Muscle layer of colon (tissue), 2 donors: ENCODE measurements around the gene RAB8B.

Experiments
- H3K27ac ChIP-seq: one replicate; pipeline ENCODE4 v1.7.0; 2013; ENCODE audit warnings: low read depth, mild to moderate bottlenecking, low read length, moderate library complexity
- H3K27me3 ChIP-seq, 2 donors: one replicate each; pipeline ENCODE4 v1.7.0; 2013; ENCODE audit warnings: low read length in 2 of 2, mild to moderate bottlenecking in 2 of 2; ENCODE audit not compliant: insufficient read depth in 2 of 2, control insufficient read depth in 1 of 2
- H3K36me3 ChIP-seq: one replicate; pipeline ENCODE4 v1.7.0; 2013; ENCODE audit warnings: mild to moderate bottlenecking, low read length; ENCODE audit not compliant: insufficient read depth
- H3K4me1 ChIP-seq: one replicate; pipeline ENCODE4 v1.7.0; 2013; ENCODE audit warnings: mild to moderate bottlenecking, low read length; ENCODE audit not compliant: insufficient read depth
- H3K4me3 ChIP-seq, 2 donors: one replicate each; pipeline ENCODE4 v1.7.0; 2013; ENCODE audit warnings: low read length in 2 of 2, low read depth in 1 of 2, mild to moderate bottlenecking in 1 of 2, moderate library complexity in 1 of 2
- H3K9ac ChIP-seq: one replicate; pipeline ENCODE4 v1.7.0; 2013; ENCODE audit warnings: low read length
- H3K9me3 ChIP-seq: one replicate; pipeline ENCODE4 v1.7.0; 2013; ENCODE audit warnings: mild to moderate bottlenecking, low read length
- donor health status: abdominal sarcoma.
- donor health status: Adenocarcinoma of cecum.

Gene RAB8B

GRCh38 chr15:63288778-63289378 lies 99.5 kb downstream of the RAB8B start:
- H3K9ac ChIP-seq, result no peak overlapping the region
- no peaks in the 10 kb centered on the region for H3K9me3 ChIP-seq
- no peaks in the 10 kb centered on the region for H3K27me3 ChIP-seq
- H3K27ac ChIP-seq, result no peak overlapping the region
- H3K36me3 ChIP-seq, result peaks cover 9% of the 10 kb centered on the region
- no peaks in the 10 kb centered on the region for H3K4me1 ChIP-seq
- H3K4me3 ChIP-seq, result no peak overlapping the region

DNA sequence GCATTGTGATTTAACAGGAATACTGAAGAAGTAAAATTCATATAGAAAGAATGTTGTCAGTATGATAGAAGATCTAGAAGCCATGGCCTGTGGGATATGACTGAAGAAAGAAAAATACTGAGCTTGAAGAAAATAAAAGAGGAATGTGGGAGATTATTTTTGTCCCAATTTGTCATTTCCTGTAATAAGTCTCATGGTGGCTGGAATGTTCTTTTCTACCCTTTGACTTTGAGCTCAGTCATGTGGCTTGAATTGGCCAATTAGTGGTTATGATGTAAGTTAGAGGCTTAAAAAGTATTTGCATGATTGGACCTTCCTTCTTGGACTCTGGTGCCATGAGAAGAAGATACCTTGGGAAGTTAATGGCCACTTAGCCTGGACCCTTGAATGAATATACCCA lies 102.1 kb downstream of the RAB8B start:
- H3K27ac ChIP-seq, result no peak overlapping the region
- H3K4me1 ChIP-seq, result no peaks in the 10 kb centered on the region
- no peak overlapping the region for H3K9ac ChIP-seq
- no peaks in the 10 kb centered on the region for H3K27me3 ChIP-seq
- no peak overlapping the region for H3K4me3 ChIP-seq
- H3K9me3 ChIP-seq, result no peaks in the 10 kb centered on the region
- peaks cover 19% of the 10 kb centered on the region for H3K36me3 ChIP-seq

DNA sequence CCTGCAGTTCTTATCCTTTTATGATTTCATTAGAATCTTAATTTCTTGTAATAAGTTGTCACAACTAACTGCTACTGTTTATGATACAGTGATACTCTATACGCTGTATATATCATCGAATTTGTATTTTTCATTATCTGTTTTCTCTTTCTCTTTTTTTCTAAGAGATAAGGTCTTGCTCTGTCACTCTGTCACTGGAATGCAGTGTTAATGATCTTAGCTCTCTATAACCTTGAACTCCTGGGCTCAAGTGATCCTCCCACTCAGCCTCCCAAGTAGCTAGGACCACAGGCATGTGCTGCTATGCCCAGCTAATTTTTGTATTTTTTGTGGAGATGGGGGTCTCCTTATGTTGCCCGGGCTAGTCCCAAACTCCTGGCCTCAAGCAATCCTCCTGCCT lies 102.8 kb downstream of the RAB8B start:
- Histone ChIP-seq H3K27me3 (no peaks in the 10 kb centered on the region), H3K27ac (no peak overlapping the region), H3K9ac (no peak overlapping the region), H3K9me3 (no peaks in the 10 kb centered on the region), H3K4me1 (no peaks in the 10 kb centered on the region), H3K4me3 (no peak overlapping the region), H3K36me3 (peaks cover 12% of the 10 kb centered on the region)

DNA sequence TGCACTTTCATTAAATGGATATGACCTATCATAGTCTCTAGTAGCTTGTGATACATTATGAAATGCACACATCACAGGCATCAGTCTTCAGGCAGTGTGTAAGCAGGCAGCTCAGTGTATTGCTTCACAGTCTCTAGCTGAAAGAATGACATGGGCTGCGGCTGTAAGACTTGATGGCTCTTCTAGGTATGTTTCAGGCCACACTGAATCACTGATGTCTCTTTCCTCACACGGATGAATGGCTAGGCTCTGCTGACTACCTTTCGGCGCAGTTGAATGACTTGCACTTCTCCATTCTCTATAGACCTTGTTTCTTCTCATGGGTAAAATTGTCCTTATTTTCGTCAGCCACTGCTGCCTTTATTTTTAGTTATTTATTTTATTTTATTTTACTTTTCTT lies 103.4 kb downstream of the RAB8B start:
- Histone ChIP-seq H3K27me3 (no peaks in the 10 kb centered on the region), H3K27ac (no peak overlapping the region), H3K36me3 (peaks cover 10% of the 10 kb centered on the region), H3K4me1 (no peaks in the 10 kb centered on the region), H3K9ac (no peak overlapping the region), H3K9me3 (no peaks in the 10 kb centered on the region), H3K4me3 (no peak overlapping the region)

GRCh38 chr15:63294359-63294758 lies 105.0 kb downstream of the RAB8B start:
- Histone ChIP-seq H3K9ac (no peak overlapping the region), H3K4me1 (no peaks in the 10 kb centered on the region), H3K27me3 (no peaks in the 10 kb centered on the region), H3K27ac (no peak overlapping the region), H3K36me3 (peaks cover 14% of the 10 kb centered on the region), H3K9me3 (no peaks in the 10 kb centered on the region), H3K4me3 (no peak overlapping the region)

- H3K4me1 ChIP-seq, result no peaks in the 10 kb centered on the region
- no peaks in the 10 kb centered on the region for H3K27me3 ChIP-seq
- H3K9me3 ChIP-seq, result no peaks in the 10 kb centered on the region
- no peak overlapping the region for H3K27ac ChIP-seq
- H3K4me3 ChIP-seq, result no peak overlapping the region
- peaks cover 14% of the 10 kb centered on the region for H3K36me3 ChIP-seq
- H3K9ac ChIP-seq, result no peak overlapping the region
These were observed 105.9 kb downstream of the RAB8B start for GRCh38 chr15:63295341-63295740.

GRCh38 chr15:63296195-63296594 lies 106.8 kb downstream of the RAB8B start:
- Histone ChIP-seq H3K4me3 (no peak overlapping the region), H3K36me3 (peaks cover 20% of the 10 kb centered on the region), H3K9me3 (no peaks in the 10 kb centered on the region), H3K4me1 (no peaks in the 10 kb centered on the region), H3K9ac (no peak overlapping the region), H3K27me3 (no peaks in the 10 kb centered on the region), H3K27ac (no peak overlapping the region)

DNA sequence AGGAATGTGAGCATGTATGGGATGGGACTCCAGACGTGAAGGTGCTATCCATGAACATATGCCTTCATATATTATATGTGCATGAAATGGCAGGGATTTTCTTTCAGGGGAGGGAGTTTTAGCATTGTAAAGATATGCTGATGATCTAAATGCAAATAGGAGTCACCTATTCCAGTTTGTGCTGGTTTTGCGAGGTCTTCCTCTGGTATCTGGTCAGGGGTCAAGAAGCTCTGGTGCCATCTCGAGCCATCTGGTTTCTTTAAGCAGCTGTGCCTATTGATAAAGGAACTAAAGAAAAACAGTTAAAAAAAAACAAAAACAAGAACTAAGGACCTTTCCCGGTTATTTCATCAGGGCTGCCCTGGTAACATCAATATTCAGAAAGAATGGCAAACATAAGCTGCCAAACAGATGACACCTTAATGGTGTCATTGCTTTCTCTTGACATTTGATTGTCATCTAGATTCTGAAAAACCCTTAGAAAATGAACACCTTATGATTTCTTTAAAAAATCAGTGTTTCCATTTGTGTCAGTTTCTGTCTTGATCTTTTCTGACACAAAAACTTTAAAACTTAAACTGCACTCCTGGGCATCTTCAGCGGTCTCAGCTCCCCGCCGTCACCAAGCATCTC lies 110.7 kb downstream of the RAB8B start:
- Histone ChIP-seq H3K9ac (no peak overlapping the region), H3K36me3 (peaks cover 37% of the 10 kb centered on the region), H3K27me3 (no peaks in the 10 kb centered on the region), H3K4me3 (no peak overlapping the region), H3K27ac (no peak overlapping the region), H3K9me3 (no peaks in the 10 kb centered on the region), H3K4me1 (no peaks in the 10 kb centered on the region)

- H3K4me3 ChIP-seq, result no peak overlapping the region
- peaks cover 44% of the 10 kb centered on the region for H3K36me3 ChIP-seq
- H3K27ac ChIP-seq, result no peak overlapping the region
- H3K27me3 ChIP-seq, result no peaks in the 10 kb centered on the region
- H3K9ac ChIP-seq, result no peak overlapping the region
- no peaks in the 10 kb centered on the region for H3K4me1 ChIP-seq
- H3K9me3 ChIP-seq, result no peaks in the 10 kb centered on the region
These were observed 111.7 kb downstream of the RAB8B start for GRCh38 chr15:63301088-63301487.

- Histone ChIP-seq H3K27ac (no peak overlapping the region), H3K27me3 (no peaks in the 10 kb centered on the region), H3K9ac (no peak overlapping the region), H3K4me3 (no peak overlapping the region), H3K4me1 (no peaks in the 10 kb centered on the region), H3K36me3 (peaks cover 46% of the 10 kb centered on the region), H3K9me3 (no peaks in the 10 kb centered on the region)
These were observed 115.9 kb downstream of the RAB8B start for GRCh38 chr15:63305260-63305659.

DNA sequence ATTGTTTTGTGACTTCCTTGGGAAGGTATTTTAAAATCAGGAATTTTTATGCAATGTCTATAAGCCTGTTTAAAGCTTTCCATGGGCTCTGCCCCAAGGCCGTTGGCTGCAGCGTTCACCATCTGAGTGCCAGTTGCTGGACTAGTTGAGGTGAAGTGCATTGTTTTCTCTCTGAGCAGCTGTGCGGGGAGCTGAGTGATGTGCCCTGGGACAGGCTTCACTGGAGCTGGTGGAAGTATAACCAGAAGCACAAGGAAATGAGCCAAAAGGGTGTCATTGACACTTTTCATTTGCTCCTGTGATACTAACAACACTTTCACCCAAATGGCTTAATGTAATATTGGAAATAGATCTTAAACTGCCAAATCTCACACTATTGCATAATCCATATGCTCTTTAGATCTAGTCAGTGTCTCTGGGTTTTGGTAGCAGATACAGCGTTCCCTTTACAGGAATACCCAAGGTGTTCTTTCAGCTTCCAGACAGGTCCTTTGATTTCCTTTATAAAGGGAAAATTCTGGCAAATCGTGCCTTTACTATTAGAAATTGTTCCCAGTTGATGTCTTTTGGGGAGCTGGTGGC lies 117.2 kb downstream of the RAB8B start:
- no peak overlapping the region for H3K27ac ChIP-seq
- H3K36me3 ChIP-seq, result peaks cover 40% of the 10 kb centered on the region
- no peak overlapping the region for H3K4me3 ChIP-seq
- no peaks in the 10 kb centered on the region for H3K27me3 ChIP-seq
- H3K9ac ChIP-seq, result no peak overlapping the region
- H3K9me3 ChIP-seq, result no peaks in the 10 kb centered on the region
- H3K4me1 ChIP-seq, result no peaks in the 10 kb centered on the region

GRCh38 chr15:63308491-63308890 lies 119.1 kb downstream of the RAB8B start:
- Histone ChIP-seq H3K27me3 (no peaks in the 10 kb centered on the region), H3K4me1 (no peaks in the 10 kb centered on the region), H3K36me3 (peaks cover 24% of the 10 kb centered on the region), H3K9ac (no peak overlapping the region), H3K4me3 (no peak overlapping the region), H3K27ac (no peak overlapping the region), H3K9me3 (no peaks in the 10 kb centered on the region)
